Activated CD8-positive, alpha-beta T cell treated with anti-CD3 and anti-CD28 coated beads for 36 hours (primary cell): ENCODE results near the gene SPPL3. TPM values are rescaled to one million over a fixed set of nuclear protein-coding genes. Genes with fewer than 3 reads are reported as not detected.

Experiments
- ATAC-seq: fragments of 200-7000 bp; cut with Tn5 transposase; one replicate; pipeline ENCODE4 v1.10.0; 2021; ENCODE audit warnings: mild to moderate bottlenecking, moderate library complexity
- CTCF ChIA-PET: fragments of 350-600 bp; sonication (Branson Sonifier 250); formaldehyde crosslinking; loops from one replicate; lab custom pipeline; 2021; ENCODE audit warnings: antibody characterized with exemption; lab: Charles Lee
- POLR2A ChIA-PET: fragments of 350-600 bp; sonication (Branson Sonifier 250); formaldehyde crosslinking; loops from one replicate; lab custom pipeline; 2021; ENCODE audit warnings: antibody characterized with exemption; lab: Charles Lee
- DNase-seq: peaks from one replicate; pipeline ENCODE4 v3.0.0-alpha.2; 2020
- H3K27ac Mint-ChIP-seq: one replicate; pipeline ENCODE4 v1.8.0; 2021; ENCODE audit warnings: mild to moderate bottlenecking, mixed read lengths
- H3K27me3 Mint-ChIP-seq: one replicate; pipeline ENCODE4 v1.8.0; 2021; ENCODE audit warnings: mixed read lengths
- H3K36me3 Mint-ChIP-seq: one replicate; pipeline ENCODE4 v1.8.0; 2021; ENCODE audit warnings: low read depth, mixed read lengths
- H3K4me1 Mint-ChIP-seq: one replicate; pipeline ENCODE4 v1.8.0; 2021; ENCODE audit warnings: low read depth, mixed read lengths
- H3K4me3 Mint-ChIP-seq: one replicate; pipeline ENCODE4 v1.8.0; 2021; ENCODE audit warnings: mild to moderate bottlenecking, moderate library complexity, mixed read lengths
- H3K9me3 Mint-ChIP-seq: one replicate; pipeline ENCODE4 v1.8.0; 2021; ENCODE audit warnings: mixed read lengths
- intact Hi-C: fragments of 100-400 bp; cut with micrococcal nuclease; formaldehyde crosslinking; loops from one replicate; pipeline ENCODE4 v1.10.0; 2022
- total RNA-seq, 2 experiments: library from RNA; stranded (reverse); gene quantifications; one replicate each; pipeline ENCODE4 v1.2.3, GENCODE V29; 2021
- TF ChIP-seq, protein P1 (sequence below): fragments of 200-600 bp; IDR thresholded peaks from one replicate; pipeline ENCODE4 v1.8.0; 2022; ENCODE audit warnings: antibody characterized with exemption, mild to moderate bottlenecking

SPPL3 gene
- total RNA-seq, 2 experiments from 2014 or later, result 19.8 to 20.8 TPM

DNA sequence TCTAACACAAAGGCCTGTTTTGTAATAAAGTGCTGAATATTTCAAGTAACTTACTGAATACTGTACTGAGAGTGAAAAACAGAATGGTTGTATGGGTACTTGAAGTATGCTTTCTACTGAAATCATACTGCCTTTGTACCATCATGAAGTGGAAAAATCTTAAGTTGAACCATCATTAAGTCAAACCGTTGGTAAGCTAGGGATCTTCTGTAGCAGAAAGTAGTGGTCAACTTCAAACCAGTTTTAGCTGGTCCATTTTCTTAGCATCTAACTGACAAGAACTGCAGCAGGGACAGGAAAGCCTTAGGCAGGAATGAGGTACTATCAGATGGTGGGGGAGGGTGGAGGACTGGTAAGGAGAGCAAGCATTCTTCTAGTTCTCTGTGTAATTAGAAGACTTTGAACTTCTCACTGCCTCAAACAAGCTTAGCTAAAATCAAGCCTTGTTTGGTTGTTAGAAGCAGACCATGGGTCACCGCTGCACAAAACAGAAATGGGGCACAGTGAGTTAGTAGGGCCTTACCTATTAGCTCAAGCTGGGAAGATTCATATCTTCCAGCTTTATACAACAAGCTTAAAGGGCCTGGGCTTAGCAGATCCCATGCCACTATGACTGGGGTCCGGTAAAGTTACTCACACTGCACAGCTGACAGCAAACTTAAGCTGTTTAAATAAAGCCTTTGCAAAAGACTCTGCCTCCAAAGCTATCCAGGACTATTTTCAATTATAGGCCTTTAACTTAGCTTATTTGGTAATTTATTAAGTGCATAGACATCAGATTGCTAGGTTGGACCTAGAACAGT, 104.7 kb downstream of the SPPL3 start:
- TF ChIP-seq, protein P1, sequence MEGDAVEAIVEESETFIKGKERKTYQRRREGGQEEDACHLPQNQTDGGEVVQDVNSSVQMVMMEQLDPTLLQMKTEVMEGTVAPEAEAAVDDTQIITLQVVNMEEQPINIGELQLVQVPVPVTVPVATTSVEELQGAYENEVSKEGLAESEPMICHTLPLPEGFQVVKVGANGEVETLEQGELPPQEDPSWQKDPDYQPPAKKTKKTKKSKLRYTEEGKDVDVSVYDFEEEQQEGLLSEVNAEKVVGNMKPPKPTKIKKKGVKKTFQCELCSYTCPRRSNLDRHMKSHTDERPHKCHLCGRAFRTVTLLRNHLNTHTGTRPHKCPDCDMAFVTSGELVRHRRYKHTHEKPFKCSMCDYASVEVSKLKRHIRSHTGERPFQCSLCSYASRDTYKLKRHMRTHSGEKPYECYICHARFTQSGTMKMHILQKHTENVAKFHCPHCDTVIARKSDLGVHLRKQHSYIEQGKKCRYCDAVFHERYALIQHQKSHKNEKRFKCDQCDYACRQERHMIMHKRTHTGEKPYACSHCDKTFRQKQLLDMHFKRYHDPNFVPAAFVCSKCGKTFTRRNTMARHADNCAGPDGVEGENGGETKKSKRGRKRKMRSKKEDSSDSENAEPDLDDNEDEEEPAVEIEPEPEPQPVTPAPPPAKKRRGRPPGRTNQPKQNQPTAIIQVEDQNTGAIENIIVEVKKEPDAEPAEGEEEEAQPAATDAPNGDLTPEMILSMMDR, result no peak
- POLR2A ChIA-PET, result interaction anchor here (0.5 to 1.7 kb wide), 6 partner anchors 16 to 105 kb away, joined by 3 to 4 read pairs (median 3); partner anchors contain the start of gene SPPL3
- intact Hi-C loops, result no loop called here
- H3K4me3 Mint-ChIP-seq, result no peak overlapping the region
- H3K36me3 Mint-ChIP-seq, result peaks cover 30% of the 10 kb centered on the region
- CTCF ChIA-PET, result interaction anchor here (1.1 to 2.8 kb wide), 8 partner anchors 11 to 217 kb away, joined by 3 to 9 read pairs (median 4); no protein-coding TSS in a partner anchor
- peaks cover 52% of the 10 kb centered on the region for H3K4me1 Mint-ChIP-seq
- no peaks in the 10 kb centered on the region for H3K27me3 Mint-ChIP-seq
- ATAC-seq (no peak), DNase-seq (no peak)
- peaks cover 24% of the 10 kb centered on the region for H3K9me3 Mint-ChIP-seq
- H3K27ac Mint-ChIP-seq, result peak overlapping the region; percentile 14

DNA sequence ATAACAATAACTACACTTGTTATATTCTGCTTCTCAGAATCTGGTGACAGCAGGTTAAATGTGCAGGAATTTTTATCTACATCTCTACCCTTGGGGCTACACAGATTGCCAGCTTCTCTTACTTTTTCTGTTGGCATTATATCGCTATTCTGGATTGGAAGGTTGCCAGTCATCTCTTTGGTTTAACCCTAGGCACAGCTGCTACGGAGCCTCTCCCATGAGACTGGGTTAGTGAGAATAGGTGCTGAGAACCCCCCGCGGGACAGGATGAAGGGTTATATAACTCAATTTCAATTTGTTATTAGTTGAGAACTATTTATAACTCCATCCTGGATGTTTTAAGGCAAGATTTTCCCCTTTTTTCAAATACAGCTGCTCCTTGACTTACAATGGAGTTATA, 105.5 kb downstream of the SPPL3 start:
- POLR2A ChIA-PET, result interaction anchor here (1.2 to 1.7 kb wide), 3 partner anchors 15 to 106 kb away, joined by 3 to 4 read pairs (median 4); partner anchors contain the start of gene SPPL3
- CTCF ChIA-PET, result interaction anchor here (0.6 to 1.9 kb wide), 8 partner anchors 12 to 173 kb away, joined by 3 to 6 read pairs (median 3); no protein-coding TSS in a partner anchor
- intact Hi-C loops, result no loop called here
- Mint-ChIP-seq H3K36me3 (peaks cover 34% of the 10 kb centered on the region), H3K4me1 (peaks cover 46% of the 10 kb centered on the region), H3K4me3 (no peak overlapping the region), H3K27ac (peak overlapping the region; percentile 43), H3K9me3 (peaks cover 24% of the 10 kb centered on the region), H3K27me3 (no peaks in the 10 kb centered on the region)
- DNase-seq, result no peak
- ATAC-seq, result no peak
- TF ChIP-seq, protein P1, result no peak

DNA sequence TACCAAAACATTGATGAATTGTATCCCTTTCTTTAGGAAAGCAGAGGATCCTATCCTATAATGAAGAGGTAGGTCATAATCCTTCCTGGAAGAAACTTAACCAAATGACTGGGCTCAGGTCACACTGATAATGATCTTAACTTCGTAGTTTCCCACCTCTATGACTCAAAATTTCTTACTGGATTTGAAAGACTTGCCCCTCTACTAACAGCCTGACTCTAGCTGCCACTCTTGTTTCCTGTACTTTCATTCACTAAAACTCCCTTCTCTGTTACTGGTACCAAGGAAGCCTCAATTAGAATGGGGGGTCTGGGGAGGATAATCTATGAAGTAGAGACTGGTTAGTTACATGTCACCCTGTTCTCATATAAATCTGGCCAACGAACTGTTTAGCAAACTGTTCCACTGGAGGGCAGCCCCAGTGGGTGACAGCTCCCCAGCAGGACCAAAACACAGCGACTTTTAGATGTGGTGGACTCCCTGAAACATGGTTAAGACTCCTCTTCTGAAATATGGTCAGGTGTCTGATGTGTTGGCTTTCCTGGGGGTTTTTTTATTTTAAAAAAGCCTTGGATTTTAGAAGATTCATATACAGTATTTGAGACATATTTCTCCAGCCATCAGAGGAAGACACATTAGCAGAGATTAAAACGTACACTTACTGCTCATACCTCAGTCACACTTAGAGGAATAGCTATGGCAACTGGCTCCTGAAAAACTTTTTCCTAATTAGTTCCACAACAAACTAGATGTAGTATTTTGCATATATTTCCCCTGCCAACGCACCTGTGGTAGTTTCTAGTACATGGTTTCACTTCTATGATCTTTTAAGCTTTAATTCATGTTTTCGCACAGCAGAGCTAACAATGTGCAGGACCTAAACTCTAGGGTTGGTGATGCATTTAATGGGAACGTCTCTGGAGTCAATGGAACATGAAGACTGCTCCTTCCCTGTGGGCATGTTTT, 106.2 kb downstream of the SPPL3 start:
- intact Hi-C loops, result no loop called here
- H3K36me3 Mint-ChIP-seq, result peaks cover 39% of the 10 kb centered on the region

DNA sequence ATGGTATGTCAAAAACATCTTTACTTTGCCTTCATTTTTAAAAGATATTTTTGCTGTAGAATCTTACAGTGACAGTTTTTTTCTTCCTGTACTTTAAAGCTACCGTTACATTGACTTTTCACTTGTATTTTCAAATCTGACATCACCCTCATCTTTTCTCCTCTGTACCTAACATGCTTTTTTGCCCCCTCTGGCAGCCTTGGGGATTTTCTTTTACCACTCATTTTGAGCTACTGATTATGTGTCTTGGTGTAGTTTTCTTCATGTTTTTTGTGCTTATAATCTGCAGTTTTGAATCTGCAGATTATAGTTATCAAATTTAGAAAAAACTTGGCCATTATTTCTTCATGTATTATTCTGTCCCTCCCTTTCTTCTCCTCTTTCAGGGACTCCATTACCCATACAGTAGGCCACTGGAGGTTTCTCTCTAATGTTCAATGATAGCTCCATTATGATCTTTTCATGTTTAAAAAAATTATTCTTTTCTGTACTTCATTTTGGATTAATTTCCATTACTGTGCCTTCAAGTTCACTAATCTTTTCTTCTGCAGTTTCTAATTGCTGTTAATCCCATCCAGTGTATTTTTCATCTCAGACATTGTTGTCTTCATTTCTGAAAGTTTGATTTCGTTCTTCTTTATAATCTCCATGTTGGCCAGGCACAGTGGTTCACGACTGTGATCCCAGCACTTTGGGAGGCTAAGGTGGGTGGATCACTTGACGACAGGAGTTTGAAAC, 108.5 kb downstream of the SPPL3 start:
- no peak overlapping the region for H3K27ac Mint-ChIP-seq
- intact Hi-C loops, result no loop called here
- peaks cover 26% of the 10 kb centered on the region for H3K9me3 Mint-ChIP-seq
- no peak overlapping the region for H3K4me3 Mint-ChIP-seq
- TF ChIP-seq, protein P1, result no peak
- DNase-seq, result no peak
- ATAC-seq, result no peak
- H3K27me3 Mint-ChIP-seq, result no peaks in the 10 kb centered on the region
- H3K4me1 Mint-ChIP-seq, result peaks cover 42% of the 10 kb centered on the region
- CTCF ChIA-PET, result interaction anchor here (1.0 to 1.5 kb wide), 5 partner anchors 13 to 176 kb away, joined by 3 to 6 read pairs (median 4); no protein-coding TSS in a partner anchor
- H3K36me3 Mint-ChIP-seq, result peaks cover 47% of the 10 kb centered on the region
- POLR2A ChIA-PET, result interaction anchor here (0.7 to 1.3 kb wide), 5 partner anchors 8 to 108 kb away, joined by 3 read pairs; partner anchors contain the start of gene SPPL3

More for the DNA sequence above, 106.2 kb downstream of the SPPL3 start:
- ATAC-seq, result peak; percentile 77
- Mint-ChIP-seq H3K27ac (peak overlapping the region; percentile 43), H3K9me3 (peaks cover 26% of the 10 kb centered on the region), H3K27me3 (no peaks in the 10 kb centered on the region), H3K4me3 (no peak overlapping the region), H3K4me1 (peaks cover 47% of the 10 kb centered on the region)
- no peak for DNase-seq
- TF ChIP-seq, protein P1, result no peak
- ChIA-PET POLR2A (interaction anchor here (1.0 to 1.7 kb wide), 4 partner anchors 14 to 106 kb away, joined by 3 to 4 read pairs (median 4); partner anchors contain the start of gene SPPL3), CTCF (interaction anchor here (0.6 to 1.6 kb wide), 6 partner anchors 13 to 174 kb away, joined by 3 to 4 read pairs (median 3); no protein-coding TSS in a partner anchor)
